NCI-H345 treated with DMSO at 0.1 percent for 48 hours (cell line): Measurements from ENCODE around the gene NME2.

Experiments
- DNase-seq: peaks from one replicate; lab custom pipeline; 2025; ENCODE audit not compliant: unreplicated experiment; lab: John Stamatoyannopoulos, UW

Gene NME2

GRCh38 chr17:51200295-51200694 is 34.1 kb downstream of the NME2 start:
- DNase-seq: no peak

GRCh38 chr17:51200846-51201245 is 34.6 kb downstream of the NME2 start:
- DNase-seq: no peak

GRCh38 chr17:51203838-51204237 is 37.6 kb downstream of the NME2 start:
- DNase-seq: no peak

GRCh38 chr17:51214920-51215319 is 48.7 kb downstream of the NME2 start:
- no peak for DNase-seq

- DNase-seq: no peak
Measured at GRCh38 chr17:51217946-51218345, 51.7 kb downstream of the NME2 start.

- no peak for DNase-seq
Measured at GRCh38 chr17:51221322-51221721, 55.1 kb downstream of the NME2 start.
